Right hindlimb (tissue), 1 donor: ENCODE results near the gene TFAP2E.

Experiments used
- DNase-seq: peaks from one replicate; pipeline ENCODE4 v3.0.0-alpha.2; 2018

TFAP2E gene

GRCh38 chr1:35599411-35599810 is 26.3 kb downstream of the TFAP2E start:
- no peak for DNase-seq

DNA sequence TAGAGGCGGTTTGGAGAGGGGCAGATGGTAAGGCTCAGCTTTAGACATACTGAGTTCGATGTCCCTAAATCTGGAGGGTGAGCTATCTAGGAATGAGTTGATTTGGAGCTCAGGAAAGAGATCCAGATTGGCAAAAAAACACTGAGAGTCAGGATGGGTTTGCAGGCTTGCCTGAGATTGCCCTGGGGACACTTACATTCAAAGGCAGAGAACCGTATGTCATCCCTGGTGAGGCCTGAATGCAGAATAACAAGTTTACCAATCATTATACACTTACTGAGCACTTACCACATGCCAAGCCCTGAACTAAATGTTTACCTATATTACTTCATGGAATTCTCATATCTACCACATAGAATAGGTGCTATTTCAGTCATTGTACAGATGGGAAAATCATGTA is 27.5 kb downstream of the TFAP2E start:
- no peak for DNase-seq

GRCh38 chr1:35603468-35603867 is 30.4 kb downstream of the TFAP2E start:
- DNase-seq, result no peak

GRCh38 chr1:35603941-35604340 is 30.8 kb downstream of the TFAP2E start:
- DNase-seq, result no peak

DNA sequence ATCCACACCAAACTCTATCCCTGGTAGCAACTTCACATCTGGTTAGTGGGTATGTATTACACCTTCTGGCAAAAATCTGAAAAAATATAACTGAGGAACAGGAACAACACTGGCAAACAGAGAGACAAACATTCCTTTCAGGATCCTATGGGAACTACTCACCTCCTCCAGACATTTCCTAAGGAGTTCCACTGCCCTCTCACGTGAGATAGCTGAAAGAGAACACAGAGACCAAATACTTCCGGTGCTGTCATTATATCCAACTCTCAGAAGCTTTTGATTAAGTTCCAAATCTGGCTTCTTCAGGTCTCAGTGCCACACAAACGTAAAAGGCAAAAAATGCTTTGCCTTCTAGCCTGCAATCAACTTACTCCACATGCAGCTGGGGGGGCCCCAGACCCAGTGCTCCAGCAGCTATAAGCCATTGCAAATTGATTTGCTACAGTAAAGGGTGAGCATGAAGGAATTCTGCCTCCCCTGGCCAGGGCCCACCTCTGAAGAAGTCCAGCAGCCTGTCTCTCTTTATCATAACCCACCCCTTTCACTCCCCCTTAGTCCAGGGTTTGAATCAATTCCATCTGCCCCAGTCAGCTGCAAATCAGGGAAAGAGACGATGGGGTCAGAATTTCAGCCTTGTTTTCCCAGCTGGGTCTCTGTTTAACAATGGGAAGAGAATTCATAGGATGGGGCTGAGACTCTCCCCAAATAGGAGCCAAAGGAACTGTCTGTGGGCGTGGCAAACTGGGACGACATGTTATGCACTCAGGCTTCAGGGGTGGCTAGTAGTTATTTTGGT is 32.2 kb downstream of the TFAP2E start:
- DNase-seq, result no peak

GRCh38 chr1:35605867-35606182 is 32.7 kb downstream of the TFAP2E start:
- no peak for DNase-seq

GRCh38 chr1:35611655-35612054 is 38.5 kb downstream of the TFAP2E start:
- no peak for DNase-seq

DNA sequence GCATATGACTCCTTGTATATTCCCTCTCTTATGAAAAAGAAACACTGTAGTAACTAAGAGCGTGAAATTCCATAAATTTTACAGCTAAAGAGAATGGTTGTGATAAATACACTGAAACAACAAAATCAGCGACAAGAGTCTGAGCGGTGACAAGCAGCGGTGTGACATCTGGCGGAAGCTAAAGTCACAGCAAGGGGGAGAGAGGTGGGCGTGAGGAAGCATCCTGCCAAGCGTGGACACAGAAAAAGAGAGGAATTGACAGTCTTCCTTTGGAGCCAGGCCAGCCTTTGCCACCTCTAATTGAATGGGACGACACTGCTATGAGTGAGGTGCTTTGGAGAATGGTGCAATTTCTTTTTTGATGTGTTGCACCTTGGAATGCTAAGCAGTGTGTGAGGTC is 42.3 kb downstream of the TFAP2E start:
- DNase-seq, result no peak

DNA sequence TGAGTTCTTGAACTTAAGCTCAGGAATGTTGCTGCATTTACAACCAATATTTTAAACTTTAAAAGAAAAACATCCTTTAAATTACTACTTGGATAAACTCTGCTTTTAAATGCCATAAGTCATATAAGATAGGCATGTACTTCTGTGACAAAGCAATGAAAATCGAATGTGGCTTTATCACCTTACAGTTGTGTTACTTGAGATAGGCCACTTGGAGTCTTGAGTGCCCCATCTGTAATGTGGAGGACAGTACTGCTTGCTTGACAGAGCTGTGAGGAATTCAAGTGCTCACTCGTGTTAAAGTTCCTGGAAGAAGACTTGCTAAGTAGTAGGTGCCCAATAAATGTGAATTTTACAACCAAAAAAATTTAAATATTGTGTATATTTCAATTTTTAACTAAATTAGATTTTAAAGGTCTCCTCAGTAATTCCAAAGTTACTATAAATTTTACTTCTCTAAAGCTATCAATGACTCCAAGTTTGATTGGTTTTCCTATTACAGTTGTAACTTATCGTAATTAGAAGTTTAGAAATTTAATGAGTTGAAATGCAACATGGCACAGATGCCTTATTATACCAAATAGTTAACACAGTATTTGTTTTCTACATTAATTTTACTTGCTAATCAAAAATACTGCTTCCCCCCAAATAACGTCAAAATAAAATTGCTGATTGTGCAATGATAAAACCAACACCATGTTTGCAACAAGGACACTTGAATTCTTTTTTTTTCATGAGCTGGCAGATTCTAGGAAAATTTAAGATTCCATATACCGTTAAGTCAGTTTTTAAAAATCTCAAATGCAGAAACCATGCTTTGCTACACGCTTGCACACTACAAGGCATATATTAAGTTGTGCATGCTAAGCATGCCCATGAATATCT is 46.4 kb downstream of the TFAP2E start:
- DNase-seq, result no peak

- DNase-seq, result no peak
Measured at GRCh38 chr1:35622510-35623178, 49.5 kb downstream of the TFAP2E start.

- DNase-seq, result no peak
Measured at GRCh38 chr1:35623832-35624231, 50.7 kb downstream of the TFAP2E start.

GRCh38 chr1:35629051-35629450 is 55.9 kb downstream of the TFAP2E start:
- no peak for DNase-seq

GRCh38 chr1:35631396-35631795 is 58.3 kb downstream of the TFAP2E start:
- DNase-seq, result no peak

DNA sequence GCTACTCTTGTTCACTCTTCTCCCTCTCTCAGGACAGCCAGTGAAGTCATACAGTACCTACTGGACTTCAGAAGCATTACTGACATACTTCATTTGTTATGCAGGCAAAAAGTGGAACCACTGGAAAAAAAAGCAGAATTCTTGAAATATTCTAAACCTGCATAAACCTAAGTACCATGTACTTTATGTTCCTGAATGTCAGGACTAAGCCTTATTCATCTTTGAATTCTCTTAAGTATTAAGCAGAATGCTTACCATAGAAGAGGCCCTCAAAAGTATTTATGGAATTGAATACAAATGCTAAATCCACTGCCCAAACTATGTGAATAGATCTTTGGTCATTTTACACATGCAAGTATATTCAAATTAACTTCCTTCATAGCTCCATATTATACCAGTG is 60.4 kb downstream of the TFAP2E start:
- DNase-seq, result no peak

DNA sequence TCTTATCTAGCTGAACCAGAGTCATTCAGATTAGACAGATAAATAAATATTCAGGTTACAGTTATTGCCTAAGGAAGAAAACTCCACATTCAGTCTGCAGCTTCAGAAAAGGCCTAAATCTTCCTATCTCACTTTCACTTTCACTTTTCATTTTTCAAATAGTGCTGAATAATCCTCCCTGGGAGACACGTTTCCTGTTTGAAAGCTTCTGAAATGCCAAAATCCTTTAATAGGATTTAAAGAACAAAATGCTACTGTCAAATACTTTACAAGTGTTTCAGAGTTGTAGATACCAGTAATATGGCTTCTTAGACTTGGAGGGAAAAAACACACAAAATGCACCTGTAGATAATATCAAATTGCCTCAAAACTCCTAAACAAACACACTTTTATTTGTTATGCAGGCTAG is 64.3 kb downstream of the TFAP2E start:
- no peak for DNase-seq

DNA sequence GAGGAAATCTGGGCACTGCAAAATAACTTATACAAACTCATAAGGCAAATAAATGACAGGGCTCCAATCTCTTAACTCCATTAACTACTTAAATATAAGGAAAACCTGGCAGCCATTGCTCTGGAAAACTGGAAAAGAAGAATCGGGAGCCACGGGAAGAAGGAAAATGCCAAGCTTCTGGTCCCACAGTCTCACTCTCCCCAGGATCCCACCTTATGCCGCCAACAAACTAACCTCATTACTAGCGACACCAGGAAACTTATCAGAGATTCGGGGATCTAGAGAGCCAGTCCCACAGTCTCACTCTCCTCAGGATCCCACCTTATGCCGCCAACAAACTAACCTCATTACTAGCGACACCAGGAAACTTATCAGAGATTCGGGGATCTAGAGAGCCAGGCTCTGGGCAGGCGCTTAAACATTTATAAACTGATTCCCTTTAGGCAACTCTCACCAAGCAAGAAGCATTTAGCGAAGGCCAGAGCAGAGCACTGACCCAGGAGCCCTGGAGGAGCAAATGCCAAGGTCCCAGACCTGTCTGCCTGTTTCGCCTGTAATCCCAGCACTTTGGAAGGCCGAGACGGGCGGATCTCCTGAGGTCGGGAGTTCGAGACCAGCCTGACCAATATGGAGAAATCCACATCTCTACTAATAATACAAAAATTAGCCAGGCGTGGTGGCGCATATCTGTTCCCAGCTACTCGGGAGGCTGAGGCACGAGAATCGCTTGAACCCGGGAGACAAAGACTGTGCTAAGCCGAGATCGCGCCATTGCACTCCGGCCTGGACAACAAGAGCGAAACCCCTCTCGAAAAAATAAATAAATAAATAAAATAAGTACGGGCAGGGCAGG is 67.5 kb downstream of the TFAP2E start:
- no peak for DNase-seq

DNA sequence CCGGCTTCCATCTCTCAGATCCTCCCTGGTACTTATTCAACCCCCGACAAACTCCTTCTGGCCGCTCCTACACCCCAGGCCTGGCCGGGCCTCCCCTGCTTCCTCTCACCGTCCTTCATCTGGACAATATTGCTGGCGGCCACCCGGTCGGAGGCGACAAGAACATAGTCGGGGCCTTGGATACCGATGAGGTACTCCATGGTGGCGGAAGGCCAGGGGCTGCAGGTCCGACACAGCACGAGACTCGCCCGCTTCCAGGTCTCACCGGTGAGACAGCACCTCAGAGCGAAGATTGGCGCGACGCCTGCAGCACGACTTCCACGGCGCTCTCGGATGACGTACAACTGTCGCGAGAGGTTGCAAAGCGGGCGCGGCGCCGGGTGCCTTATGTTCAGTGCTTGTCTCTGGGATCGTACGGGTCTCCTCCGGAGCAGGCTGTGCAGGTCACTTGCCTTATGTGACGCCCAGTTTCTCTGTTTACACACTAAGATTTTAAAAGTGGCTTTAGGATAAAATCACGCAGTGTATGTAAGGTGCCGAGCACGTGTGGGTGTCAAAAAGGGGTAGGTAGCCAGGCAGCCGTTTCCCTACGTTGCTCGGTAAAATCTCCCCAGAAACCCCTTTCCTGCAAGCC is 68.2 kb downstream of the TFAP2E start, which contains the start of gene PSMB2:
Gene PSMB2, minus strand, starts transcription at position 294 of the 634 bp plus-strand sequence. Its CDS starts 94 bp downstream, at position 200.
- DNase-seq, result peak; percentile 96

GRCh38 chr1:35642471-35642955 is 69.4 kb downstream of the TFAP2E start:
- DNase-seq, result no peak

- DNase-seq, result no peak
Measured at GRCh38 chr1:35644204-35644603, 71.1 kb downstream of the TFAP2E start.
